Ishikawa (cell line): ENCODE data around the gene RALGPS1.

Source experiments
- CEBPB ChIP-seq: IDR thresholded peaks from 2 replicates; pipeline ENCODE4 v1.6.1; 2012
- CREB1 ChIP-seq: IDR thresholded peaks from 2 replicates; pipeline ENCODE4 v1.6.1; 2012; ENCODE audit warnings: low read depth
- EGR1 ChIP-seq: IDR thresholded peaks from 2 replicates; pipeline ENCODE4 v1.6.1; 2012
- EP300 ChIP-seq: IDR thresholded peaks from 2 replicates; pipeline ENCODE4 v1.6.1; 2012; ENCODE audit warnings: borderline replicate concordance
- FOXM1 ChIP-seq: IDR thresholded peaks from 2 replicates; pipeline ENCODE4 v1.6.1; 2012; ENCODE audit warnings: low read depth, borderline replicate concordance
- NFIC ChIP-seq: IDR thresholded peaks from 2 replicates; pipeline ENCODE4 v1.6.1; 2012
- RAD21 ChIP-seq: IDR thresholded peaks from 2 replicates; pipeline ENCODE4 v1.6.1; 2012; ENCODE audit warnings: low read depth
- TAF1 ChIP-seq: IDR thresholded peaks from 2 replicates; pipeline ENCODE4 v1.6.1; 2012; ENCODE audit warnings: low read depth, mild to moderate bottlenecking
- TCF12 ChIP-seq: IDR thresholded peaks from 2 replicates; pipeline ENCODE4 v1.6.1; 2012; ENCODE audit warnings: low read depth
- TEAD4 ChIP-seq: IDR thresholded peaks from 2 replicates; pipeline ENCODE4 v1.6.1; 2012
- YY1 ChIP-seq: IDR thresholded peaks from 2 replicates; pipeline ENCODE4 v1.6.1; 2012; ENCODE audit warnings: low read depth
- ZBTB7A ChIP-seq: IDR thresholded peaks from 2 replicates; pipeline ENCODE4 v1.6.1; 2012; ENCODE audit warnings: low read depth
- TF ChIP-seq, protein P1 (sequence below): IDR thresholded peaks from 2 replicates; pipeline ENCODE4 v1.6.1; 2012
- TF ChIP-seq, protein P2 (sequence below): IDR thresholded peaks from 2 replicates; pipeline ENCODE4 v1.6.1; 2012
- TF ChIP-seq, protein P3 (sequence below): IDR thresholded peaks from 2 replicates; pipeline ENCODE4 v1.6.1; 2012; ENCODE audit warnings: low read depth, mild to moderate bottlenecking

Gene RALGPS1

DNA sequence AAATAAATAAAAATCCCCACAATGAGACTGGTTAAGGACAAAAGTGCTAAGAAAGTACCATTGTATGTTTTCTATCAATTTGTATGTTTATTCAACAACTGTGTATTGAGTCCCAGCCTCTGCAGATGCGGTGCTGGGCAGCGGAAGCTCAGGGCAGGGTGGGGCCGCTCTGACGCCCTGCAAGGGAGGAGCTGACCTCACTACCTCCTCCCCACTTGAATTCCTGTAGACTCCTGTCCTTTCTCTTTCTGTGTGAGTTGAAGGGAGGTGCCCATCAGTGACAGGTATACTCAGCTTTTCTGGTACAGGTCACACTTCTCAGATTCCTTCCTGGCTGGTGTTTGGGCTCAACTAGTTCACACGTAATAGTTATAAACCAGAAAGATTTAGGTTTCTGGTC is 180.8 kb downstream of the RALGPS1 start:
- TF ChIP-seq TCF12: no peak
- no peak for TF ChIP-seq CREB1
- TF ChIP-seq, protein P1, sequence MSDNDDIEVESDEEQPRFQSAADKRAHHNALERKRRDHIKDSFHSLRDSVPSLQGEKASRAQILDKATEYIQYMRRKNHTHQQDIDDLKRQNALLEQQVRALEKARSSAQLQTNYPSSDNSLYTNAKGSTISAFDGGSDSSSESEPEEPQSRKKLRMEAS: no peak
- no peak for TF ChIP-seq FOXM1
- TF ChIP-seq RAD21: no peak
- TF ChIP-seq, protein P2, sequence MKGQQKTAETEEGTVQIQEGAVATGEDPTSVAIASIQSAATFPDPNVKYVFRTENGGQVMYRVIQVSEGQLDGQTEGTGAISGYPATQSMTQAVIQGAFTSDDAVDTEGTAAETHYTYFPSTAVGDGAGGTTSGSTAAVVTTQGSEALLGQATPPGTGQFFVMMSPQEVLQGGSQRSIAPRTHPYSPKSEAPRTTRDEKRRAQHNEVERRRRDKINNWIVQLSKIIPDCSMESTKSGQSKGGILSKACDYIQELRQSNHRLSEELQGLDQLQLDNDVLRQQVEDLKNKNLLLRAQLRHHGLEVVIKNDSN: no peak
- TF ChIP-seq, protein P3, sequence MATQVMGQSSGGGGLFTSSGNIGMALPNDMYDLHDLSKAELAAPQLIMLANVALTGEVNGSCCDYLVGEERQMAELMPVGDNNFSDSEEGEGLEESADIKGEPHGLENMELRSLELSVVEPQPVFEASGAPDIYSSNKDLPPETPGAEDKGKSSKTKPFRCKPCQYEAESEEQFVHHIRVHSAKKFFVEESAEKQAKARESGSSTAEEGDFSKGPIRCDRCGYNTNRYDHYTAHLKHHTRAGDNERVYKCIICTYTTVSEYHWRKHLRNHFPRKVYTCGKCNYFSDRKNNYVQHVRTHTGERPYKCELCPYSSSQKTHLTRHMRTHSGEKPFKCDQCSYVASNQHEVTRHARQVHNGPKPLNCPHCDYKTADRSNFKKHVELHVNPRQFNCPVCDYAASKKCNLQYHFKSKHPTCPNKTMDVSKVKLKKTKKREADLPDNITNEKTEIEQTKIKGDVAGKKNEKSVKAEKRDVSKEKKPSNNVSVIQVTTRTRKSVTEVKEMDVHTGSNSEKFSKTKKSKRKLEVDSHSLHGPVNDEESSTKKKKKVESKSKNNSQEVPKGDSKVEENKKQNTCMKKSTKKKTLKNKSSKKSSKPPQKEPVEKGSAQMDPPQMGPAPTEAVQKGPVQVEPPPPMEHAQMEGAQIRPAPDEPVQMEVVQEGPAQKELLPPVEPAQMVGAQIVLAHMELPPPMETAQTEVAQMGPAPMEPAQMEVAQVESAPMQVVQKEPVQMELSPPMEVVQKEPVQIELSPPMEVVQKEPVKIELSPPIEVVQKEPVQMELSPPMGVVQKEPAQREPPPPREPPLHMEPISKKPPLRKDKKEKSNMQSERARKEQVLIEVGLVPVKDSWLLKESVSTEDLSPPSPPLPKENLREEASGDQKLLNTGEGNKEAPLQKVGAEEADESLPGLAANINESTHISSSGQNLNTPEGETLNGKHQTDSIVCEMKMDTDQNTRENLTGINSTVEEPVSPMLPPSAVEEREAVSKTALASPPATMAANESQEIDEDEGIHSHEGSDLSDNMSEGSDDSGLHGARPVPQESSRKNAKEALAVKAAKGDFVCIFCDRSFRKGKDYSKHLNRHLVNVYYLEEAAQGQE: no peak
- TF ChIP-seq EGR1: no peak
- TF ChIP-seq TAF1: no peak
- TF ChIP-seq YY1: no peak
- no peak for TF ChIP-seq TEAD4

DNA sequence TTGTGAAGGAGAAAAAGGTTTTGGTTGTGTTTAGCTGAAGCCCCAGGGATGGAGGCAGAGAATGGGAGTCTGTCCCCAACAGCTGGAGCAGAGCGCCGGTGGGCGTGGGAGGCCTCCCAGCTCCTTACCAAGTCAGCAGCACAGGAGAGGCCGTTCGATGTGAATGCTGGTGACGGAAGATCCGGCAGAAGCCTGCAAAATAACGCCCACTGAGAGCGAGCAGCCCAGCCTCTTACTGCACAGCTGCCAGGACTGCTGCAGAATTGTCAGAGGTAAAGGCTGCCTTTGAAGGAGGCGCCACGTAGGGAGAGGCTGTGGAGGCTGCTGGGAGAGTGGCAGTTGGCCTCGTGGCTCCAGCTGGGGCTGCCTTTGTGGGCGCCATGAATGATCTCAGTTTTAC is 181.6 kb downstream of the RALGPS1 start:
- TF ChIP-seq YY1 (no peak), RAD21 (no peak), NFIC (no peak), EP300 (no peak), TEAD4 (no peak), CEBPB (no peak), ZBTB7A (no peak), CREB1 (no peak), FOXM1 (no peak), TCF12 (no peak), EGR1 (no peak), TAF1 (no peak)
- TF ChIP-seq, protein P1: no peak
- TF ChIP-seq, protein P2: no peak
- TF ChIP-seq, protein P3: no peak

DNA sequence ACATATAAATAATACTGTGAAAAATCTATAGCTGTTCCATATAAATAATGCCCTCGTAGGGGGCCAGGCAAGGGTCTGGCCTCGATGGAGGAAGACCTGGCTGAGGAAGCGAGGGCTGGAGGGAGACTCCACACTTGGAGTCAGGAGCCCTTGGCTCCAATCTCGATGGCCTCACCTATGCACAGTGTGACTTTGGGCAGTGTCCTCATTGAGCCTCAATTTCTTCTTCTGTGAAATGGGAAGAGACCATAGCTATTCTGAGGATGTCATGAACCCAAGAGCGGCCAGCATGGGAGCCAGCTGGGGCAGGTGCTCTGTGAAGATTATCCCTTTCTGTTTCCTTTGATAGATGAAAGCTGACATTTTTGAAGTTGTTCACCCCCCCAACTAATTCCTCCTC is 183.1 kb downstream of the RALGPS1 start:
- TF ChIP-seq CREB1 (no peak), CEBPB (no peak), TEAD4 (no peak), EGR1 (no peak), EP300 (no peak), RAD21 (no peak), FOXM1 (no peak)

DNA sequence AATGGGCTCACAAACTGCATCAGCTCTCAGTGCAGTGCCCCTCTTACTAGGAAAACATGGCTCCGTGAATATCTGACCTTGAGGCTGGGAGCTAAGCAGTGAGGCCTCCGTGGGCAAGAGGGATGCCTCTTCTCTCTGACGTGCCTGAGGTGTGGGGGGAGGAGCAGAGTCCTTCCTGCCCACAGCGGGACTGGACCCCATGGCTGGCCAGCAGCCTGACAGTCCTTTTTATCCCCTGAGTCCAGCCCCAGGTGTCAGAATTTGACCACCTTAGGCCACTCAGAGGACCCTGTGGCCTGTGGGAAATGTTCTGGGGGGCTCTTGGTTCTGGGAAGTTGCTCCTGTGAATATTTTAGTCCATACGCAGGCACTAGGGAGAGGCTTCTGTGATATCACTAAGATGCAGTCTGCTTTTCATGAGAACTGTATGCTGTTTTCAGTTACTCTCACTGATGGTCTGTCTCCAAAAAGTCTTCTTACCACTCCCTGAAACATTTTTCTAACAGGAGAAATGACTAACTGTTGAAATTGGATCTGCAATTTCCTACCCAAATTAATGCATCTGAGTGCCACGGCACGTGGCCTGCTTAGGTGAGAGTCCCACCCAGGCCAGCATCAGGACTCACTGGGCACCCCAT is 184.5 kb downstream of the RALGPS1 start:
- TF ChIP-seq ZBTB7A (no peak), TCF12 (no peak), RAD21 (no peak)
- TF ChIP-seq, protein P2: no peak
- TF ChIP-seq, protein P3: no peak
